Fibroblast of the aortic adventitia (primary cell): ENCODE data around the gene WDR86. TPM values are rescaled to one million over a fixed set of nuclear protein-coding genes. Genes with fewer than 3 reads are reported as not detected.

Experiments used
- DNase-seq: peaks from one replicate; pipeline ENCODE4 v3.0.0-alpha.2; 2010; ENCODE audit warnings: low read depth
- H3K4me3 ChIP-seq: 2 replicates; pipeline ENCODE4 v1.5.1; 2011; ENCODE audit warnings: low read depth, mild to moderate bottlenecking, control low read depth, low read length, moderate library complexity
- CTCF ChIP-seq: IDR thresholded peaks from 2 replicates; pipeline ENCODE4 v1.5.1; 2011; ENCODE audit warnings: mild to moderate bottlenecking, low read length, control low read depth, inconsistent platforms; ENCODE audit not compliant: insufficient read depth
- total RNA-seq: library from RNA; depleted of rRNA; stranded (reverse); fragments of >200 nt; gene quantifications from 2 replicates; pipeline ENCODE4 v1.2.3, GENCODE V29; 2012; ENCODE audit warnings: low replicate concordance

WDR86 gene
- total RNA-seq, 1 donor = 0.45 TPM

DNA sequence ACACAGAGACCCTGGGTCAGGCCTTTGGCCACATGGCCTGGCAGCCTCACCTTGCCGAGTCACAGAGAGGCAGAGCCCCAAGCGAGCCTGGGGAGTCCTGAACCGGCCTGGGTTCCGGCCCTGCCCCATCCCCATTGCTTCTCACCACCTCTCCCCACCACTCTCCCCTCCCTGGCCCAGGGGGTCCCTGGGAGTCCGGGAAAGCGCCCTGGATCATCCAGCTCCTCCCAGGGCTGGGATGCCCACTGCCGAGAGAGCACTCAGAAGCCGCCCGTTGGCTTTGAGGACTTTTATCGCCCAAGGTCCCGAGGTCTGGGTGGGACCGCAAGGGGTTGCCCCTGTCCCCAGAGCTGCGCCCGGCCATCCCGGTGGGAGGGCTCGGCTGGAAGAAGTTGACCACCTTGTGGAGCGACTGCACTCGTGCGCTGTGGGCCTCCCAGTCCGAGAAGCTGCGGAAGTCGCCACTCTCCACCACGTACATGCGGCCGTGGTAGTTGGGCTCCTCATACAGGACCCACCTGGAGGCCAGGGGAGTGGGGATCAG, 22.0 kb upstream of the WDR86 start:
- DNase-seq = no peak
- no peak overlapping the region for H3K4me3 ChIP-seq
- TF ChIP-seq CTCF = no peak

DNA sequence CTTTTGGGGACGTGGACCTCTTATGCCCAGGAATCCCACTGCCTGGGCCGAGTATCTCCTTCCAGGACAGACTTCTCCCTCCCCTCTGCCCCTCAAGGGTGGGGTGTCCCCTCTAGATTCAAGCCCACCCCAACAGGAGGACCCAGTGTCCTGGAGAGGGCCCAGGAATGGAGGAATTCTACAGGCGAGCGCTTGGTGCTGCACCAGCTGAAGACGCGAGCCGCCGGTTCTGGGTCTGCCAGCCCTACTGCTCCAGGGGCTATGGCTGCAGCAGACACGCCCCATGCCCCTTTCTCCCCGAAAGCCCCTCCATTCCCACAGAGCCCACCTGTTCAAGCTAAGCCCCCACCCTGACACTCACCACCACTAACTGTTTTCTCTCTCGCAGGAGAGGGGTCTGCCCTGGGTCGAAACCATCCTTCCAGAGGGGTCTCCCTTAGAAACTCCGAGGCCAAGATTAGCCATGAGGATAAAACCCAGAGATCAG, 21.5 kb upstream of the WDR86 start:
- DNase-seq = no peak
- no peak overlapping the region for H3K4me3 ChIP-seq
- TF ChIP-seq CTCF = no peak

GRCh38 chr7:151430391-151431205, 20.8 kb upstream of the WDR86 start:
- no peak overlapping the region for H3K4me3 ChIP-seq
- no peak for DNase-seq
- TF ChIP-seq CTCF = no peak

- DNase-seq = peak; percentile 31
- H3K4me3 ChIP-seq = no peak overlapping the region
- TF ChIP-seq CTCF = no peak
Observed at GRCh38 chr7:151429560-151430331, 19.9 kb upstream of the WDR86 start.

DNA sequence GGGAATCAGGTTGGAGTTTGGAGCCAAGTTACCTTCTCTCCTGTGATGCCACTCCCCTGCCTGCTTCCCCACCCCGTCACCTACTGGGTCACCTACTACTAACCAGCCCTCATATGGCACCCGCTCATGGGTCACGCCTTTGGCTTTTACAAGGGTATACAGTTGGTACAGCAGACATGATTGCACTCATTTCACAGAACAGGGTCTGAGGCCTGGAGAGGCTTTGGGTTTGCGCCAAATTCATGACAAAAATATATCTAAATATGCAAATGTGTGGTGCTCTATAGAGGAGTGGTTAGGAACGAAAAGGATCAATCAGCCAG, 19.4 kb upstream of the WDR86 start:
- DNase-seq = no peak
- no peak overlapping the region for H3K4me3 ChIP-seq
- no peak for TF ChIP-seq CTCF

GRCh38 chr7:151428378-151429236, 18.8 kb upstream of the WDR86 start:
- H3K4me3 ChIP-seq = no peak overlapping the region
- DNase-seq = peak; percentile 78
- no peak for TF ChIP-seq CTCF
